Stomach (tissue), 9 donors: ENCODE data around the gene ROBO2. TPM values are rescaled to one million over a fixed set of nuclear protein-coding genes. Genes with fewer than 3 reads are reported as not detected.
A peak's percentile ranks its signal among the peaks of the same experiment; 100 is the strongest.

ENCODE experiments used
- DNase-seq, 2 donors: peaks; one replicate each; pipeline versions ENCODE4 v3.0.0 to v3.0.0-alpha.2; 2013 to 2019
- H3K27ac ChIP-seq, 5 donors: fragments of 200-600 bp in 4 of 5; sonication (generic) in 4 of 5; one replicate each; pipeline ENCODE4 v1.5.1; 2013 to 2019; ENCODE audit warnings: mild to moderate bottlenecking in 1 of 5, moderate library complexity in 1 of 5
- H3K27me3 ChIP-seq, 3 donors: fragments of 200-600 bp; sonication (generic); one replicate each; pipeline ENCODE4 v1.5.1; 2017 to 2019; ENCODE audit warnings: mixed run types in 1 of 3
- H3K36me3 ChIP-seq, 4 donors: fragments of 200-600 bp; sonication (generic); 1 replicate in 3 of 4; 2 replicates in 1 of 4; pipeline ENCODE4 v1.5.1; 2016 to 2019
- H3K4me1 ChIP-seq, 4 donors: fragments of 200-600 bp; sonication (generic); one replicate each; pipeline ENCODE4 v1.5.1; 2016 to 2019
- H3K4me3 ChIP-seq, 4 donors: fragments of 200-600 bp; sonication (generic) in 3 of 4; one replicate each; pipeline ENCODE4 v1.5.1; 2016 to 2019; ENCODE audit warnings: mild to moderate bottlenecking in 1 of 4
- H3K9me3 ChIP-seq, 4 donors: fragments of 200-600 bp; sonication (generic); one replicate each; pipeline ENCODE4 v1.5.1; 2016 to 2019
- EP300 ChIP-seq: sonication (generic); formaldehyde crosslinking; IDR thresholded peaks from one replicate; pipeline ENCODE4 v1.6.1; 2017; ENCODE audit warnings: antibody characterized with exemption
- POLR2A ChIP-seq, 4 donors: fragments of 450-650 bp; IDR thresholded peaks; one replicate each; pipeline ENCODE4 v1.6.1; 2016; ENCODE audit warnings: antibody characterized with exemption in 4 of 4, control low read depth in 2 of 4, mild to moderate bottlenecking in 1 of 4, moderate library complexity in 1 of 4
- POLR2AphosphoS5 ChIP-seq, 3 donors: sonication (generic); formaldehyde crosslinking; IDR thresholded peaks; one replicate each; pipeline ENCODE4 v1.6.1; 2016; ENCODE audit warnings: antibody characterized with exemption in 3 of 3
- WGBS, 5 donors: extraction: QIAGEN DNeasy Blood & Tissue Kit in 3 of 5; methylation state at CpG; one replicate each; pipeline versions ENCODE4 v1.1.5 to v1.1.7; 2013 to 2018; 5-methylcytosine and 5-hydroxymethylcytosine counted together
- intact Hi-C: fragments of 100-400 bp; cut with DNase I; formaldehyde crosslinking; loops from one replicate; pipeline ENCODE4 v1.15.1; 2023; ENCODE audit warnings: low total_unique reads
- polyA plus RNA-seq, 3 donors: library from polyadenylated mRNA; stranded (reverse); fragments of 200-250 nt; gene quantifications; one replicate each; pipeline ENCODE4 v1.2.3, GENCODE V29; 2013
- total RNA-seq, 5 donors: library from RNA; depleted of rRNA; stranded (reverse); fragments of >200 nt; gene quantifications; one replicate each; pipeline versions ENCODE4 v1.1.0 to v1.2.3, GENCODE V29; 2014 to 2016
- TF ChIP-seq, protein P1 (sequence below), 7 experiments: fragments of 450-650 bp in 4 of 7; fragments of 200-600 bp in 3 of 7; sonication (generic) in 3 of 7; IDR thresholded peaks; one replicate each; pipeline ENCODE4 v1.5.1; 2016 to 2019; ENCODE audit warnings: antibody characterized with exemption in 7 of 7, control low read depth in 2 of 7, mild to moderate bottlenecking in 1 of 7
- donor health status: healthy with polysubstance abuse.
- donor health status: Bipolar disorder and iron deficiency.
- donor health status: healthy.

ROBO2 gene
- total and polyA plus RNA-seq, 8 donors: 0.25 to 11.4 (median 0.45) TPM; not detected in 2

DNA sequence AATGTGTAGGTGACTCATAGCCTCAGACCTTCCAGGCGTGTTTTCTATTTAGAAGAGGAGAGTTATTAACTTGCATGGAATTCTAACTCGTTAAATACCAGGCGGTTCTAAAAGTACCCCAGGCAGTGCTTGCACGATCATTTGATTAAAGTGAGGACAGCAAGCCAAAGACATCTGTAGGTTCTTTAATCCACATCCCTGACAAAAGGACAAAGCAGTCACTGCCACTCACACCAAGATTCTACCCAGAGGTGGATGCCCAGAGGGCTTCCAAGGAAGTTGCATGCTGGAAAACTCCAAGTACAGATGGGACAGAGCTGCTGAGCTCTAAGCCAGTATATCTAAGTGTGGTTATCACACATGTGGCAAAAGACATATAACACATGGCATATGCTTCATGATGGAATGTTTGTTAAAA is 372.1 kb downstream of the ROBO2 start:
- no peak overlapping the region for H3K27ac ChIP-seq
- no peaks in the 10 kb centered on the region for H3K36me3 ChIP-seq
- peaks cover 0 to 5% (median 0%) of the 10 kb centered on the region in 4 donors for H3K9me3 ChIP-seq
- H3K4me3 ChIP-seq: no peak overlapping the region
- WGBS, 5 donors: 84 to 87% (median 84%) methylated on average over 4 of the region's 4 CpGs
- no peak for TF ChIP-seq POLR2A (IDR thresholded peaks at IDR 0.05)
- intact Hi-C loops: no loop called here
- no peaks in the 10 kb centered on the region for H3K4me1 ChIP-seq
- H3K27me3 ChIP-seq: no peaks in the 10 kb centered on the region
- DNase-seq: no peak

DNA sequence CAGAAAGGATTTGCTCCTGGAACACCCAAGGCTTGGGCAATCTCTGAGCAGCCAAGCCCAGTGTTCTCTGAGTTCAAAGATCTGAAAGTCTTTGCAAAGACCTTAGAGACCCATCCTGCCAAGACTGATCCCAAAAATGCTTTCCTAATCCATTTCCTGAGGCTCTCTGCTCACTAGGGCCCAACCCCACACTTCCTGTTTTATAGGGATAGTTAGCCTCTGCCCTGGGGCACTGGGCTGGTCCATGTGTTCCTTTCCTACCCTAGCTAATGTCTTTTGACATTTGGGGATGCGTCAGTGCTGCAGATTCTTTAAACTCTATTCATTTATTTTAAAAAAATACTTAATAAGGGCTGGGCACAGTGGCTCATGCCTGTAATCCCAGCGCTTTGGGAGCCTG is 372.7 kb downstream of the ROBO2 start:
- WGBS, 5 donors: 85 to 96% (median 91%) methylated on average over 2 of the region's 2 CpGs
- TF ChIP-seq EP300 (no peak), POLR2A (IDR thresholded peaks at IDR 0.05) (no peak), POLR2AphosphoS5 (IDR thresholded peaks at IDR 0.05) (no peak)
- TF ChIP-seq, protein P1, sequence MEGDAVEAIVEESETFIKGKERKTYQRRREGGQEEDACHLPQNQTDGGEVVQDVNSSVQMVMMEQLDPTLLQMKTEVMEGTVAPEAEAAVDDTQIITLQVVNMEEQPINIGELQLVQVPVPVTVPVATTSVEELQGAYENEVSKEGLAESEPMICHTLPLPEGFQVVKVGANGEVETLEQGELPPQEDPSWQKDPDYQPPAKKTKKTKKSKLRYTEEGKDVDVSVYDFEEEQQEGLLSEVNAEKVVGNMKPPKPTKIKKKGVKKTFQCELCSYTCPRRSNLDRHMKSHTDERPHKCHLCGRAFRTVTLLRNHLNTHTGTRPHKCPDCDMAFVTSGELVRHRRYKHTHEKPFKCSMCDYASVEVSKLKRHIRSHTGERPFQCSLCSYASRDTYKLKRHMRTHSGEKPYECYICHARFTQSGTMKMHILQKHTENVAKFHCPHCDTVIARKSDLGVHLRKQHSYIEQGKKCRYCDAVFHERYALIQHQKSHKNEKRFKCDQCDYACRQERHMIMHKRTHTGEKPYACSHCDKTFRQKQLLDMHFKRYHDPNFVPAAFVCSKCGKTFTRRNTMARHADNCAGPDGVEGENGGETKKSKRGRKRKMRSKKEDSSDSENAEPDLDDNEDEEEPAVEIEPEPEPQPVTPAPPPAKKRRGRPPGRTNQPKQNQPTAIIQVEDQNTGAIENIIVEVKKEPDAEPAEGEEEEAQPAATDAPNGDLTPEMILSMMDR (IDR thresholded peaks at IDR 0.05): no peak
- H3K27ac ChIP-seq: no peak overlapping the region
- DNase-seq: no peak
- no peak overlapping the region for H3K4me3 ChIP-seq
- no peaks in the 10 kb centered on the region for H3K27me3 ChIP-seq
- intact Hi-C loops: no loop called here
- H3K36me3 ChIP-seq: no peaks in the 10 kb centered on the region
- H3K9me3 ChIP-seq: peaks cover 0 to 5% (median 0%) of the 10 kb centered on the region in 4 donors
- H3K4me1 ChIP-seq: no peaks in the 10 kb centered on the region

DNA sequence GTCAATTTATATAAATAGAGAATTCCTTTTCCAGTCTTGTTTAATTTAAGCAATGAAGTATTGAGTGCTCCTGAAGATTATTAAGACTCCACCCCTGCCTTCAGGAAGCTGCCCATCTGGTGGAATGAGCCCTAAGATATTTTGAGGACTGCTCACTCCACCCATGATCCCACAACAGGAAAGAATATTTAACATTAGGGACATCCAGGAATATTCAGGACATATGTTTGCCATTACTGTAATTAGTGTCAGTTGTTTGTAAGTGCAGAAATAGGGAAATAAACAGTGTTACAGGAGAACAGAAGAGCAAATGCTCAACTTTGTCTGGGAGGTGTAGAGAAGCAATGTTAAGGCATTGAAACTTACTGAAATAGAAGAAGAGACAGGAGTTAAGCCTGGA is 375.0 kb downstream of the ROBO2 start:
- Histone ChIP-seq H3K9me3 (peaks cover 0 to 5% (median 0%) of the 10 kb centered on the region in 4 donors), H3K27ac (no peak overlapping the region), H3K4me1 (no peaks in the 10 kb centered on the region), H3K27me3 (no peaks in the 10 kb centered on the region), H3K4me3 (no peak overlapping the region), H3K36me3 (no peaks in the 10 kb centered on the region)
- TF ChIP-seq POLR2AphosphoS5 (IDR thresholded peaks at IDR 0.05) (no peak), POLR2A (IDR thresholded peaks at IDR 0.05) (no peak), EP300 (no peak)
- TF ChIP-seq, protein P1 (IDR thresholded peaks at IDR 0.05): no peak
- DNase-seq: no peak
- intact Hi-C loops: no loop called here

DNA sequence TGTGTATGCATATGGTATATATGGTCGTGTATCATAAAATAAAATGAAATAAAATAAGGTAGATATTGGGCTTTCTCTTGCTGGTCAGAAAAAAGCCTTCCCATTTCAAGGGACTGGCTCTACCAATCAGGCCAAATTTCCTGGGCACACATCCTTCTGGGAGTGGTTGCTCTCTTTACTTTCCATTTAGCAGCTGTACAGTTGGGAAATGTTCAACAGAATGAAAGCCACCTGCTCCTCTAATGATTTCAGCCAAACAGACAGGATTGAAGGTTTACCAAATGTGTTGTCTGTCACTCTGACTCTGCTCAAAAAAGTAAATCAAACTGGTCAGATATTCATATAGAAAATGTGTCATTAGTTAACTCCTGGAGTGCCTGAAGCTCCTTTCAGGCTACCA is 380.4 kb downstream of the ROBO2 start:
- peak in 1 of 2 donors; percentile 12 for DNase-seq
- Histone ChIP-seq H3K4me3 (no peak overlapping the region), H3K4me1 (no peaks in the 10 kb centered on the region), H3K36me3 (no peaks in the 10 kb centered on the region), H3K9me3 (peaks cover 0 to 5% (median 0%) of the 10 kb centered on the region in 4 donors), H3K27me3 (no peaks in the 10 kb centered on the region), H3K27ac (no peak overlapping the region)
- TF ChIP-seq EP300: no peak
- TF ChIP-seq POLR2A (IDR thresholded peaks at IDR 0.05): no peak
- intact Hi-C loops: no loop called here
- 67 to 93% (median 82%) methylated on average over 1 of the region's 1 CpG for whole genome bisulfite sequencing, 5 donors

DNA sequence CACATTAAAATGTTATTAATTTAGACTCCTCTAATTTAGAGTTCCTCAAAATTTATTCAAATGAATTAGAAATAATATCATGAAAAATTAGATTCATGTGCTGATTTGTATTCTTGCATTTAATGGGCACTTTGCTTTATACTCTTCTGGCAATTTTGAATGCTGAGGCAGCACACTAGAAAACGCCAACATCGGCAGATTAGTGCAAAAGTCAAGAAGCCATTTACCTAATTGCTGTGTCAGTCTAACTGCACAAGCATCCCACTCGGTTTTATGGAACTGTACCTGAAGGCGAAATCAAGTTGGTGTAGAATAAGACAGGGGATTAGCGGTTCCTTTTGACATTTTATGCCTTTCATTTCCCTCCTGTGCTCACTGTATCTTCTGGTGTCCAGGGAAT is 382.0 kb downstream of the ROBO2 start:
- Histone ChIP-seq H3K27me3 (no peaks in the 10 kb centered on the region), H3K36me3 (no peaks in the 10 kb centered on the region), H3K27ac (no peak overlapping the region), H3K4me1 (no peaks in the 10 kb centered on the region), H3K9me3 (no peaks in the 10 kb centered on the region), H3K4me3 (no peak overlapping the region)
- DNase-seq: peak in 1 of 2 donors; percentile 14
- intact Hi-C loops: no loop called here
- WGBS, 5 donors: 86 to 92% (median 88%) methylated on average over 5 of the region's 5 CpGs
- no peak for TF ChIP-seq EP300
- TF ChIP-seq, protein P1 (IDR thresholded peaks at IDR 0.05): no peak
- no peak for TF ChIP-seq POLR2A (IDR thresholded peaks at IDR 0.05)
- TF ChIP-seq POLR2AphosphoS5 (IDR thresholded peaks at IDR 0.05): no peak
